ENCODE measurements around the gene GSG1L.

DNA sequence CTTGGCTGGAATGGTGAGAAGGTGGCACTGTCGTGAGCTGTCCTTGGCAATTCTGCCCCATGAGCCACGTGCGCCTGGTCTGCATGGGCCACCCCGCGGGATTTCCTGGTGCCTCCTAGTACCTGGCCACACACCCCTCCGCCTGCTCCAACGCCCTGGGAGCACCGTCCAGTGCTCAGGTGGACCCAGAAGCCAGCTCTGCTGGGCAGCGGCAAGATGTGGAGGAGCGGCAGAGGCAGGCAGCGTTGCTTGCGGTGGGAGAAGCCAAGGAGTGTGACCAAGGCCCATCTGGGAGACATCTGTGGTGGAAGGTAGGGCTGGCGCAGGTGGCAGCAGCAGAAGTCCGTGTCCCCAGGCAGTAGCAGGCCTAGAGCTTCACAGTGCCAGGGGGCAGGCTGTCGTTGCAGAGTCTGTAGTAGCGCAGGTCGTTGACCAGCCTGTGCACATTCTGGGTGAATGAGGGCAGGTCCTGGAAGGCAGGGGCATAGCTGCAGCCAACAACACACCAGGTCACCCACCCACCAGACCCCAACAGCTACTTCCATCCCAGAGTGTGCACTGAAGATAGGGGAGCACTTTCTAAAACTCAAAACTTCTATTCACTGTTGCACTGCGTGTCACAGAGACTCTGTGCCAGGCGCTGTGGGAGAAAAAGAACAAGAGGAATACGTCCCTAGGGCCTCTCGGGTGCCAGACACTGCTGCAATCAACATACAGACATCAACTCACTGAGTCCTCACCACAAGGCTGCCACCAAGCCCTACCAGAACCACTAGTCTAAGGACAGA lies 34.9 kb upstream of the GSG1L start:
- TF ChIP-seq CTCF (IDR thresholded peaks at IDR 0.05; ENCODE audit: poor library complexity), result no peak
- TF ChIP-seq EZH2 (IDR thresholded peaks at IDR 0.05; ENCODE audit: borderline replicate concordance), result no peak
